Large intestine (tissue), 3 donors: Measurements from ENCODE around the gene NKTR. TPM values are rescaled to one million over a fixed set of nuclear protein-coding genes. Genes with fewer than 3 reads are reported as not detected.

Source experiments
- DNase-seq, 2 donors: peaks; one replicate each; pipeline versions ENCODE4 v3.0.0 to v3.0.0-alpha.2; 2013
- H3K27ac ChIP-seq: one replicate; pipeline ENCODE4 v1.5.1; 2013; ENCODE audit warnings: low read length
- H3K27me3 ChIP-seq: 2 replicates; pipeline ENCODE4 v1.6.1; 2013; ENCODE audit warnings: low read length; ENCODE audit not compliant: control insufficient read depth, insufficient read depth
- H3K36me3 ChIP-seq: 2 replicates; pipeline ENCODE4 v1.6.1; 2013; ENCODE audit warnings: low read length; ENCODE audit not compliant: control insufficient read depth, insufficient read depth
- H3K4me1 ChIP-seq: one replicate; pipeline ENCODE4 v1.6.1; 2013; ENCODE audit warnings: low read length; ENCODE audit not compliant: control insufficient read depth, insufficient read depth
- H3K4me3 ChIP-seq: one replicate; pipeline ENCODE4 v1.5.1; 2013; ENCODE audit warnings: low read length
- H3K9me3 ChIP-seq: one replicate; pipeline ENCODE4 v1.6.1; 2013; ENCODE audit warnings: mild to moderate bottlenecking, low read depth, low read length, moderate library complexity; ENCODE audit not compliant: control insufficient read depth
- WGBS: methylation state at CpG from one replicate; pipeline ENCODE4 v1.1.5; 2013; ENCODE audit warnings: low lambda C conversion rate; ENCODE audit not compliant: insufficient coverage; 5-methylcytosine and 5-hydroxymethylcytosine counted together
- polyA plus RNA-seq: library from polyadenylated mRNA; unstranded; fragments of 120-200 nt; gene quantifications from one replicate; pipeline ENCODE4 v1.2.1, GENCODE V29; 2013

Gene NKTR
- polyA plus RNA-seq, 1 donor = 138 TPM

- H3K4me1 ChIP-seq = no peaks in the 10 kb centered on the region
- peaks cover 15% of the 10 kb centered on the region for H3K36me3 ChIP-seq
- no peaks in the 10 kb centered on the region for H3K9me3 ChIP-seq
- no peaks in the 10 kb centered on the region for H3K27me3 ChIP-seq
- no peak overlapping the region for H3K27ac ChIP-seq
- DNase-seq = no peak
- no CpG with 5 or more reads among the region's 3 CpGs for WGBS
- H3K4me3 ChIP-seq = no peak overlapping the region
These were observed 12.4 kb downstream of the NKTR start for GRCh38 chr3:42612928-42613327.

- Histone ChIP-seq H3K4me1 (no peaks in the 10 kb centered on the region), H3K27ac (no peak overlapping the region), H3K4me3 (no peak overlapping the region), H3K27me3 (no peaks in the 10 kb centered on the region), H3K36me3 (peaks cover 12% of the 10 kb centered on the region), H3K9me3 (no peaks in the 10 kb centered on the region)
- no CpG with 5 or more reads among the region's 2 CpGs for WGBS
- no peak for DNase-seq
These were observed 13.0 kb downstream of the NKTR start for GRCh38 chr3:42613462-42613861.

- H3K36me3 ChIP-seq = peaks cover 64% of the 10 kb centered on the region
- no peak overlapping the region for H3K4me3 ChIP-seq
- H3K9me3 ChIP-seq = no peaks in the 10 kb centered on the region
- no peak for DNase-seq
- H3K4me1 ChIP-seq = no peaks in the 10 kb centered on the region
- no peak overlapping the region for H3K27ac ChIP-seq
- no peaks in the 10 kb centered on the region for H3K27me3 ChIP-seq
- WGBS = no CpG with 5 or more reads among the region's 2 CpGs
These were observed 31.1 kb downstream of the NKTR start for GRCh38 chr3:42631620-42632019.

GRCh38 chr3:42632146-42632545 lies 31.7 kb downstream of the NKTR start:
- no peak overlapping the region for H3K4me3 ChIP-seq
- no peaks in the 10 kb centered on the region for H3K27me3 ChIP-seq
- no CpG with 5 or more reads among the region's 1 CpG for WGBS
- H3K9me3 ChIP-seq = no peaks in the 10 kb centered on the region
- H3K27ac ChIP-seq = no peak overlapping the region
- H3K36me3 ChIP-seq = peaks cover 69% of the 10 kb centered on the region
- DNase-seq = peak in 1 of 2 donors; percentile 34
- no peaks in the 10 kb centered on the region for H3K4me1 ChIP-seq

GRCh38 chr3:42633544-42633943 lies 33.1 kb downstream of the NKTR start:
- DNase-seq = no peak
- H3K27me3 ChIP-seq = no peaks in the 10 kb centered on the region
- no peaks in the 10 kb centered on the region for H3K4me1 ChIP-seq
- 100% methylated on average over 1 of the region's 6 CpGs for WGBS
- no peaks in the 10 kb centered on the region for H3K9me3 ChIP-seq
- peaks cover 76% of the 10 kb centered on the region for H3K36me3 ChIP-seq
- no peak overlapping the region for H3K4me3 ChIP-seq
- no peak overlapping the region for H3K27ac ChIP-seq

GRCh38 chr3:42635111-42635510 lies 34.6 kb downstream of the NKTR start:
- H3K27me3 ChIP-seq = no peaks in the 10 kb centered on the region
- peaks cover 87% of the 10 kb centered on the region for H3K36me3 ChIP-seq
- no peaks in the 10 kb centered on the region for H3K4me1 ChIP-seq
- no peak overlapping the region for H3K4me3 ChIP-seq
- no peak overlapping the region for H3K27ac ChIP-seq
- DNase-seq = no peak
- H3K9me3 ChIP-seq = no peaks in the 10 kb centered on the region
- WGBS = no CpG with 5 or more reads among the region's 2 CpGs

GRCh38 chr3:42637001-42637400 lies 36.5 kb downstream of the NKTR start:
- H3K27ac ChIP-seq = no peak overlapping the region
- DNase-seq = no peak
- H3K9me3 ChIP-seq = no peaks in the 10 kb centered on the region
- no peaks in the 10 kb centered on the region for H3K27me3 ChIP-seq
- 93% methylated on average over 2 of the region's 6 CpGs for WGBS
- no peak overlapping the region for H3K4me3 ChIP-seq
- peaks cover 83% of the 10 kb centered on the region for H3K36me3 ChIP-seq
- H3K4me1 ChIP-seq = no peaks in the 10 kb centered on the region

GRCh38 chr3:42638339-42638842 lies 37.9 kb downstream of the NKTR start:
- Histone ChIP-seq H3K36me3 (peaks cover 85% of the 10 kb centered on the region), H3K27me3 (no peaks in the 10 kb centered on the region), H3K9me3 (no peaks in the 10 kb centered on the region), H3K4me1 (no peaks in the 10 kb centered on the region), H3K4me3 (no peak overlapping the region), H3K27ac (no peak overlapping the region)
- 100% methylated on average over 1 of the region's 6 CpGs for WGBS
- DNase-seq = no peak

- Histone ChIP-seq H3K9me3 (no peaks in the 10 kb centered on the region), H3K4me1 (no peaks in the 10 kb centered on the region), H3K27me3 (no peaks in the 10 kb centered on the region), H3K27ac (no peak overlapping the region), H3K4me3 (no peak overlapping the region), H3K36me3 (peaks cover 86% of the 10 kb centered on the region)
- 94% methylated on average over 5 of the region's 6 CpGs for WGBS
- no peak for DNase-seq
These were observed 38.7 kb downstream of the NKTR start for GRCh38 chr3:42639192-42639591.

GRCh38 chr3:42640129-42640528 lies 39.6 kb downstream of the NKTR start:
- H3K27me3 ChIP-seq = no peaks in the 10 kb centered on the region
- no peak for DNase-seq
- H3K36me3 ChIP-seq = peaks cover 90% of the 10 kb centered on the region
- no peaks in the 10 kb centered on the region for H3K9me3 ChIP-seq
- no peak overlapping the region for H3K4me3 ChIP-seq
- H3K4me1 ChIP-seq = no peaks in the 10 kb centered on the region
- no peak overlapping the region for H3K27ac ChIP-seq

- Histone ChIP-seq H3K36me3 (peaks cover 88% of the 10 kb centered on the region), H3K4me1 (no peaks in the 10 kb centered on the region), H3K9me3 (no peaks in the 10 kb centered on the region), H3K4me3 (no peak overlapping the region), H3K27me3 (no peaks in the 10 kb centered on the region), H3K27ac (no peak overlapping the region)
- DNase-seq = no peak
- 100% methylated on average over 1 of the region's 6 CpGs for WGBS
These were observed 40.4 kb downstream of the NKTR start for GRCh38 chr3:42640771-42641370.
